ENCODE data around the gene TACR1.

TACR1 gene

DNA sequence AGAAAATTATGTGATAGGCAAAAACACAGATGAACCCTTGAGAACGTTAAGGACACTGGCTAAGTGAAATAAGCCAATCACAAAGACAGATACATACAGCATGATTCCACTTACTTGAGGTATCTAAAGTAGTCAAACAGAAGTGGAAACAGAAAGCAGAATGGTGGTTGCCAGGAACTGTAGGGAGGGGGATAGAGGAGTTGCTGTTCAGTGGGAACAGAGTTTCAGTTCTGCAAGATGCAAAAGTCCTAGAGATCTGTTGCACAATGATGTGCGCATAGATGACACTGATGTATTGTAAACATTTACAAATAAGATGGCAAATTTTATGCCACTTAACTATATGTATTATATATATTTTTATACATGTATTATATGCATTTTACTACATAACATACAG is 181.2 kb downstream of the TACR1 start:
- no peak for DNase-seq (ENCODE audit: low read depth)

DNA sequence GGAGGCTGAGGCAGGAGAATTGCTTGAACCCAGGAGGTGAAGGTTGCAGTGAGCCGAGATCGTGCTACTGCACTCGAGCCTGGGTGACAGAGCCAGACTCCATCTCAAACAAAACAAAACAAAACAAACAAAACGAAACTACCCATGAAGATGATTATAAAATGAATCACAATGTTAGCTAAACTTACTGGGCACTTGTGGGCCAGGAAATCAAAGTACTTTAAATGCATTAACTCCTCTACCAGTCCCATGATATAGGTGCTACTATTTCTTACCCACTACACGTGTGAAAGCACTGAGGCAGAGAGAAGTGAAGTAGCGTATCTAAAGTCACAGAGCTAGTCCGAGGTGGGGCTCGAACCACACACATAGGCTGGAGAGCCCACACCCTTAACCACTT is 187.2 kb downstream of the TACR1 start:
- no peak for DNase-seq (ENCODE audit: low read depth)

DNA sequence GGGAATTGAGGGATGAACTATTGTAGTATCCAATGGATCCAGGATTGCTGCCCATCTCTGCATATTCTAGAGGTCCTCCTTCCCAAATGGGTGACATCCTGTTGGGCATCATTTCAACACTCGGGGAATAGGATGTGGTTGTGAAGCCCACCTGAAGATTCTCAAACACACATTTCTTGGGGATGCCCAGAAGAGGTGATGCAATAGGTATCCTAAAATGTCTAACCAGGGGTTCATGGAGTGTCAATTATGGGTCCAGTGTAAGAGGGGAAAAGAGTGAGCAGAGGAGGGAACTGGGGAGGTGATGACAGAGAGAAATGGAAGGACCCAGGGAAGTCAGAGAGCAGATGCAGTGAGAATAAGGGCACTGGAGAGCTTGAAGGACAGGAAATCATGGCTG is 188.7 kb downstream of the TACR1 start:
- DNase-seq (ENCODE audit: low read depth) = no peak

DNA sequence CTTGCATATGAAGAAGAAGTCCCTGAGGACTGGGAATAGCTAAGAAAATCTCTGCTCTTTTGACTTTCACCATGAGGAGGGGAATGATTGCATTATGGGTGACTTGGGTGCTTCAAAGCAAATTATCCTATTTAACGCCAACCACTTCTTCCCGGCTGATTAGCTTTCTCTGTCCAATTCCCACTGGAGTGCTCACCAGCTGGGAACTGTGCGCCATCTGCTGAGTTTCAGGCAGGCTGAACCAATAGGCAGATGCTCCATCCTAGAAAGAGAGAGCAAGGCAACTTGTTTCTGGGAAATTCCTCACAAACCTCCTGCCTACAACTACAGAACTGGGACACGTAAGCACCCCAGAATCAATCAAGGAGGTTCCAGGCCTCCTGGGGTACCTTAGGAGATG is 191.5 kb downstream of the TACR1 start:
- DNase-seq (ENCODE audit: low read depth) = no peak

DNA sequence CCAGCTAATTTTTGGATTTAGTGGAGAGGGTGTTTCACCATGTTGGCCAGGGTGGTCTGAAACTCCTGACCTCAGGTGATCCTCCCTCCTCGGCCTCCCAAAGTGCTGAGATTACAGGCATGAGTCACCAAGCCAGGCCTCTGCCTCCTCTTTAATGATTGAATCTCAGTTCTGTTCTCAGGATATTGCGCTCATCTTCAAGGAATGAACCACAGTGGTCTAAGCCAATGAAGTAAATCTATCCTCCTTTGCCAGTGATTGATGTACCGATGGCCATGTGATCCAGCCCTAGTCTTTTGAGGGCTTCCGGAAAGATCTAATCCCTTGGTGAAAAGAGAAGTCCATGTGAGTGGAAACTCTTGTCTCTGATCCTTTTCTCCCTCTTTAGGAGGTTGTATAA is 192.3 kb downstream of the TACR1 start:
- no peak for DNase-seq (ENCODE audit: low read depth)

DNA sequence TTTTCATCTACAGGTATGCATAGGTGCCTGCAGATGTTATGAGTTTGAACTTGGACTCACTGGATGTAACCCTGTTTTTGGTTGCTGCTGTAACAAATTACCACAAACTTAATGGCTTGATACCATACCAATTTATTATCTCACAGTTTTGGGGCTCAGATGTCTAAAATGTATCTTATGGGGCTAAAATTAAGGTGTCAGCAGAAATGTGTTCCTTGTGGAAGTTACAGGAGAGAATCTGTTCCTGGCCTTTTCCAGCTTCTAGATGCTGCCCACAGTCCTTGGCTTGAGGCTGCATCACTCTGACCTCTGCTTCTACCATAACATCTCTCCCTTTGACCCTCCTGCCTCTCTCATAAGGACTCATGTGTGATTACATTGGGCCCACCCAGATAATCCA is 193.3 kb downstream of the TACR1 start:
- no peak for DNase-seq (ENCODE audit: low read depth)

DNA sequence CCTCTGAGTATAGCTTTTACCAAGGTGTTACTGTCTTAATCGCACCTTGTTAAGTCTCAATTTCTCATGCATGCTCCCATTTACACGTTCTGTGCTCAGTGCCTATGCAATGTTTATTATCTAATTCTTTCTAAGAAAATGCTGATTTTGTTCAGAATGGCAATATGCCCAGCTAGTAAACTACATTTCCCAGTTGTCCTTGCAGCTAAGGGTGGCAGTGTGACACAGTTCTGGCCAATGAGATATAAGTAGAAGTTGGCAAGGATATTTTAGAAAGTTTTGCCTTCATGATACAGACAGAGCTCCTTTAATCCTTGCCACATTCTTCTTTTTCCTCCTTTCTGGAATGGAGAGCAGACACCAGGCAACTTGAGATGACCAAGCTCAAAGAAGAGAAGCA is 195.5 kb downstream of the TACR1 start:
- DNase-seq (ENCODE audit: low read depth) = no peak

DNA sequence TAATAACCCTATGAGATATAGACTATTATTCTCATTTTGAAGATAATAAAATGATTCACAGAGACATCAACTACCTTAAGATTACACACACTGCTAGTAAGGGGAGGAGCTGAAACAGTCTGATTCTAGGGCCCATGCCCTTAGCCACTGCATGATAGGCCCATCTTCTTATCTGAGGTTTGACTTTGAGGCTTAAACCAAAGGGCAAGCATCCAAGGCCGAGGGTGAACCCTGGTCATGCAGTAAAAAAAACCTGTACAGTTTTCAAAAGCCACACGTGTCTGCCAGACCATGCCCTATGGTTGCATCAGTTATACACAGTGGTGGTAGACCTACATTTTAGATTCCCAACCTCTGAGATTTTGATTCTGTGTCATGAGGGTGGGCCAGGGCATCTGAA is 196.0 kb downstream of the TACR1 start:
- no peak for DNase-seq (ENCODE audit: low read depth)

DNA sequence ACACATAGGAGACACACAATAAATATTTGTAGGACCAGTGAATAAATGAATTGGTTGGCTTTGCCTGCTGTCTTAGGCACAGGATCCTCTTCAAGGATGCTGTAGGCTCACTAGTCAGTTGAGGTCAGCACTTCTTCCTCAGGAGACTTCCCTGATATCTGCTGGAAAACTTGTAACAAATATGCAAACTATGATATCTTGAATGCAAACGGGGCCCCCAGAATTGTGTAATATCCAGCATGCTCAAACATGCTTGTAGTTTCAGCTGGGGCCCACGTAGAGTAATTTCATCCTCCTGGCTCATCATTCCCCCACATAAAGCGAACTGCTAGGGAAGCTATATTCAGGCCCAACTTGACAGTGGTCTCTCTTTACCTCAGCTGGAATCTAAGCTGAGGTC is 197.3 kb downstream of the TACR1 start:
- DNase-seq (ENCODE audit: low read depth) = no peak

DNA sequence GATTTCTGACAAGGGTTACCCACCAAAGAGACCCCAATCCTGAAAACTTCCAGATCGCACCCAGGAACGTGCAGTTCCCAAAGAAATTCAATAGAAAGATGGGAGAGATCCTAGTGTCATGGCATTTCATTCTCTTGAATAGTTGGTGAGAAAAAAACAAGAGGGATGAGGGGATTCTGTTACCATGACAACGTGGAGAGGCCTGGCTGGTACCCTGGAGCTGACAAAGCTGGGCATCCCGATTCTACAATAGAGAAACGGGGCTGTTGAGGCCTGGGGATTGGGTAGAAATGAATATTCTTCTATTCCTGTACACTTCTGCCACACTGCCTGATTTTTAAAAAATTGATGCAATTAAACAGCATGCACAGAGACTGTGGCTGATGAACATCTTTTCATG is 199.9 kb downstream of the TACR1 start:
- DNase-seq (ENCODE audit: low read depth) = no peak
